DMS153 (cell line): ENCODE measurements around the gene ASMT.
"Not testable (repeated sequence)": the region's sequence is repeated elsewhere in the genome, so short reads cannot be mapped to it uniquely, and the experiment has no call there.

ENCODE experiments used
- DNase-seq: peaks from one replicate; lab custom pipeline; 2025; lab: John Stamatoyannopoulos, UW

ASMT gene

DNA sequence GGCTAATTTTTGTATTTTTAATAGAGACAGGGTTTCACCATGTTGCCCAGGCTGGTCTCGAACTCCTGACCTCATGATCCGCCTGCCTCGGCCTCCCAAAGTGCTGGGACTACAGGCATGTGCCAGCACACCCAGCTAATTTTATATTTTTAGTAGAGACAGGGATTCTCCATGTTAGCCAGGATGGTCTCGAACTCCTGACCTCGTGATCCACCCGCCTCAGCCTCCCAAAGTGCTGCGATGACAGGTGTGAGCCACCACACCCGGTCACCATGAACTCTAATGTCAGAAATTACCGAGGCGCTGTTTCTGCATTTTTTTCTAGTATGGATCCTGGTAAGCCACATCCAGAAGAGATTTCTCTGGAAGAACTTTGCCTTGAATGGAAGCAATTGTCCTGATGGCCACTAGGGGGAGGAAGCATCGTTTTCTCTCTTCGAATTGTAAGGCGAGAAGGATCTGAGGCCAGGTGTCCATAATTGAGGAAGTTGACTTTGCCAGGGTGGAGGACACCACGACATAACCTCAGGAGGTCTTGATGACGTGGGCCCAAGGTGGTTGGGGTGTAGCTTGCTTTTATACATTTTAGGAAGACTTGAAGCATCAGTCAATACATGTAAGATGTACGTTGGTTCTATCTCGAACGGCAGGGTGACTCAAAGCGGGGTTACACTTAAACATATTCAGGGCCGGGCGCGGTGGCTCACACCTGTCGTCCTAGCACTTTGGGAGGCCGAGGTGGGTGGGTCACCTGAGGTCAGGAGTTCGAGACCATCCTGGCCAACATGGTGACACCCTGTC lies 37.4 kb downstream of the ASMT start:
- DNase-seq = not testable (repeated sequence)

DNA sequence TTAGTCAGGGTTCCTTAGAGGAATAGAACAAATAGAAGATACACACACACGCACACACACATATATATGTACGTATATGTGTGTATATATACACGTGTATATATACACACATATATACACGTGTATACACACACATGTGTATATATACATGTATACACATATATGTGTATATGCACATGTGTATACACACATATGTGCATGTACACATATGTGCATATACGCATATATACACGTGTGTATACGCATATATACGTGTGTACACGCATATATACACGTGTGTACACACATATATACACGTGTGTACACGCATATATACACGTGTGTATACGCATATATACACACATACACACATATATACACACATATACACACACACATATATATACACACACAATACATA lies 41.5 kb downstream of the ASMT start:
- no peak for DNase-seq

DNA sequence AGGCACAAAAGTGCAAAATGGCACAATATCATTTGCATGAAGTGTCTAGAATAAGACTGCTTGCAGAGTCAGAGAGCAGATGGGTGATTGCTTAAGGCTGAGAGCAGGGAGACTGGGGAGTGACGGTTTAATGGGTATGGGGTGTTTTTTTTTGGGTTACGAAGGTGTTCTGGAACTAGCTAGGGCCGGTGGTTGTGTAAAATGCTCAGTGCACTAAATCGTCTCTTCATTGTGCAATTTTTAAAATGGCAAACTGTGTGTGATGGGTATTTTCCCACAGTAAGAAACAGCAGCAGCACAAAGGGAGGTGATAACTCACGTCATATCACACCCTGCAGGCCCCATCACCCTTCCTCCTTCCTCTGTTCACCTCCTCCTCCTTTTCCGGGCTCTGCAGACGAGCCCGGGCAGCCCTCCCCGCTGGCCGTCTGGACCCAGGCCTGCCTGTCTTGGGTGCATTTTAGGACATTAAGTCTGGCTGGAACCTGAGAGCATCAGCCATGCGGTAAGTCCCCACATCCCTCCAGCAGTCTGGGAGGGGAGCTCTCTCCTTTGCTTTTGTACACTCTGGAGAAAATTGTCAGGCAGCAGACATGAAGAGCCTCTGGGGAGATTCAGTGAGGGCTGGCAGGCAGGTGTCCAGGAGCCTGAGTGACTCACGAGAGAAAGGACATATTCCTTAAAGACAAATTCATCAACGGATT lies 42.7 kb downstream of the ASMT start:
- peak; percentile 27 for DNase-seq

DNA sequence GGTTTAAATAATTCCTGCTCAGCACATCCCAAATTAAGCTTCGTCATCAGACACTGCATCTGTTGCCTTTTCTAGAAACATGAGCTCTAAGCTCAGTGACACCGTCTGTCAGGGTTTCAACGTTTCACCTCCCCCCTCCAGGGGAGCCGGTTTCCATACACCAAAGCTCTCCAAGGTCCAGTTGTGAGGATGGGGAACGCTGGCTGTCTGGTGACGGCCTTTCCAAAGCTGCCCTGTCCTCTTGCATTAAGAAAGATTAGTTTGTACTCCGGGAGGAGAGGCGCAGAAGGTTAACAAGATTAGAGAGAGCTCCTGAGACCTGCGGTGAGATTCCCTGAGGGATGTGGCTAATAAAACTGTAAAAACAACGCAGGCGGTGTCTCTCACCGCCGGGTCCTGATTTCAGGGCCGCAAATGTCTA lies 43.2 kb downstream of the ASMT start:
- DNase-seq = no peak

DNA sequence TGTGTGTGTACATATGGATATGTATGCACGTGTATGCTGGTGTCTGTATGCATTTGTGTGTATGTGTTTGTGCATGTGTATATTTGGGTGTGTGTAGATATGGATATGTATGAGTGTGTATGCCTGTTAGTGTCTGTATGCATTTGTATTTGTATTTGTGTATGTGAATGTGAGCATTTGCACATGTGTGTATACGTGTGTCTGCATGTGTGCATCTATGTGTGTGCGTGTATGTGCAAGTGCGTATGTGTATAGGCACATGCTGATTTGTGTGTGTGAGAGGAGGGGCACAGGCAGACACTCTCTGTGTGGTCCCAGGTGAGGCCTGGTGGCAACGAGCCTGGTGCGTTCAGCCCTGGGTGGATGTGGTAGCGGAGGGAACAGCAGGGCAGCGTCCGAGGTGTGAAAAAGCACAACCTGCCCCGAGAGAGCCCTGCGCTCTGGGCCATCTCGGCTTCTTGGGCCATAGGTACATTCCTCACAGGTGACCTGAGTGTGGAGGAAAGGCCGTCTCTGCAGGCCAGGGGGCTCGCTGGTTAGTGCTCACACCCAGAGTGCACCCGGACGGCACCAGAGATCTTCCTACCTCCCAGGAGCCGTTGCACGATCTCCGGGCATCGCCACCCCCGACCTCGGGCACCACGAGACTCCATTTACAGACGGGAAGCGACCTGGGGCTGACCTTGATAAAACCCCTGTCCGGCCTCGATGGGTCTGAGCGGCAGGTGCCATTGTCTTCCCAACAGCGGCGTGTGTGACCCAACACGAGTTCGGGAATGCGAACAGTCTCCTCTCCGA lies 45.0 kb downstream of the ASMT start:
- no peak for DNase-seq

DNA sequence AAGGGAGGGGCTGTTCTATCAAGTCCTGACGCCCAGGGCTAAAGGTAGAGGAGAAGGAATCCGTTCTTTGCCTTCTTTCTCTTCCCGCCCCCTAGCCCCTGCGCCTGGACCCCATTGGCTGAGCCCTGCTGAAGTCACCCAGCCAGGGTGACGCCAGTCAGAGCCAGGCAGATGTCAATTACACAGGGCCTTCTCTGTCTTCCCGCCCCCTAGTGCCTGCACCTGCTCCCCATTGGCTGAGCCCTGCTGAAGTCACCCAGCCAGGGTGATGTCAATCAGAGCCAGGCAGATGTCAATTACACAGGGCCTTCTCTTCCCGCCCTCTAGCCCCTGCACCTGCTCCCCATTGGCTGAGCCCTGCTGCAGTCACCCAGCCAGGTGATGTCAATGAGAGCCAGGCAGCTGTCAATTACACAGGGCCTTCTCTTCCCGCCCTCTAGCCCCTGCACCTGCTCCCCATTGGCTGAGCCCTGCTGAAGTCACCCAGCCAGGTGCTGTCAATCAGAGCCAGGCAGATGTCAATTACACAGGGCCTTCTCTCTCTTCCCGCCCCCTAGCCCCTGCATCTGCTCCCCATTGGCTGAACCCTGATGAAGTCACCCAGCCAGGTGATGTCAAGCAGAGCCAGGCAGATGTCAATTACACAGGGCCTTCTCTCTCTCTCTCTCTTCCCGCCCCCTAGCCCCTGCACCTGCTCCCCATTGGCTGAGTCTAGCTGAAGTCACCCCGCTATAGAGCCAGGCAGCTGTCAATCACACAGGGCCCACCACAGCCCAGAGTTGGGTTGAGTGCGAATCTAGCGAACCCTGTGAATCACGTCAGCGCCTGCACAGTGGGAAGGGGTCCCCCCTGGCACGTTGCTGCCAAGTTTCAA lies 46.4 kb downstream of the ASMT start:
- no peak for DNase-seq

DNA sequence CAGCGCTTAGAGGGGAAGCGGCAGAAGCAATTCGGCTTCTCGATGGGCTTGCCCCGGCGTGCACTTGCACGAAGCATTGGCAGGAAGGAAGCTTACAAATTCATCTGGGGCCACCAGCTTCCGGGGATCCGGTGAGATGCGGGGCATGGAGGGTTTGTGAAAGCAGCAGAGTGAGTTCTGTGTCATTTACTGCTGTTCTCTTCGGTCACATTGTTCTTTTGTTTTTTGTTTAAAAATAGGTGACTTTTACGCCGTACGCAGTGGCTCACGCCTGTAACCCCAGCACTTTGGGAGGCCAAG lies 47.0 kb downstream of the ASMT start:
- no peak for DNase-seq

DNA sequence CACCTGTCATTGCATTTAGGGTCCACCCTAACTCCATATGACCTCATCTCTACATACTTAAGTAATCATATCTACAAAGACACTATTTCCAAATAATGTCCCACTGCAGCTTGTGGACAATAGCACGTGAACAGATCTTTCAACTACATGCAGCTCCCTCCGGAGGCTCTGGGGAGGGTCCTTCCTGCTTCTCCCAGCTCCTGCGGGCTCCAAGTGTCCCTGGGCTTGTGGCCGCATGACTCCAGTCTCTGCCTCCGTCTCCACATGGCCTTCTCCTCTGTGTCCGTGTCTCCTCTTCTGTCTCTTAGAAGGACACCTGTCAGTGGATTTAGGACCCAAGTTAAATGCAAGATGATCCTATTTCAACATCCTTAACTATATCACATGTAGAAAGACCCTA lies 52.7 kb downstream of the ASMT start:
- DNase-seq = no peak

DNA sequence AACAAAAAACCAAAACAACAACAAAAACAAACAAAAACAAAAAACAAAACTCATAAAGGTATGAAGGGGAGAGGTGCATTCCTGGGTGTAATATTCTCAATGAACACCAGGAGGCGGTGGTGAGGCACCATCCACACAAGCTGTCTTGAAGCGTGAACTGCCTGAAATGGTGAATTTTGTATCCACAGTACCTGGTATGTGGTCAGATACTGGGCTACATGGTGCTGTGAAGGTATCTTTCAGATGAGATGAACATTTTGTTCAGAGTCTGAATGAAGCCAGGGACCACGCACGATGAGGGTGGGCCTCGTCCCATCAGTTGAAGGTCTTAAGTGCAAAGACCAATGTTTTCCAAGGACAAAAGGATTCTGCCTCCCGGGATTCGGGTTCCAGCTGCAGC lies 58.5 kb downstream of the ASMT start:
- DNase-seq = no peak

DNA sequence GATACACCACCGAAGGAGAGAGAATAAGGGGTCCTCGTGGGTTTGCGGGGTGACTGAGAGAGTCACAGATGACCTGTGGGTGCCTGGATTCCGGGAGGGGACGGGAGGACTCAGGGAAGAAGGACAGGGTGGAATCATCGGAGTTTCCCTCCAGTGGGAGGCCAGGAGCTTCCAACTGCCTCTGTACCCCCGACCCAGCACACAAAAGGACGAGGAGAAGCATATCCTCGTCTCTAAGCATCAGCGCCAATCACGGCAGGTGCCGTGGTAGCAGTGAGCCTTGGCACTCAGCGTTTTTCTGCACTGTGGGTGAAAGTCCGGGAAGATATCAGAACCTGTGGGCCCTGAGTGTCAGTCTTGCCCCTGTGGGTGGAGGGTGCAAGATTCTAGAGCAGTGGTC lies 62.0 kb downstream of the ASMT start:
- no peak for DNase-seq

DNA sequence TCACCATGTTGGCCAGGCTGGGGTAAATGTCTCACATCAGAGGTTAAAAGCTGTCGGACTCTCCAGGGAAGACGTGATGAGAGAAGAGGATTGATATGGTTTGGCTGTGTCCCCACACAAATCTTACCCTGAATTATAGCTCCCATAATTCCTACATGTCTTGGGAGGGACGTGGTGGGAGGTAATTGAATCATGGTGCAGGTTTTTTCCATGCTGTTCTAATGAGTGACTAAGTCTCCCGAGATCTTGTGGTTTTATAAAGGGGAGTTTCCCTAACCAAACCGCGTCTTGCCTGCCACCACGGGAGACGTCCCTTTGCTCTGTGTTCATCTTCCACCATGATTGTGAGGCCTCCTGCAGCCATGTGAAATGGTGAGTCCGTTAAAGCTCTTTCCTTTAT lies 64.4 kb downstream of the ASMT start:
- DNase-seq = no peak

DNA sequence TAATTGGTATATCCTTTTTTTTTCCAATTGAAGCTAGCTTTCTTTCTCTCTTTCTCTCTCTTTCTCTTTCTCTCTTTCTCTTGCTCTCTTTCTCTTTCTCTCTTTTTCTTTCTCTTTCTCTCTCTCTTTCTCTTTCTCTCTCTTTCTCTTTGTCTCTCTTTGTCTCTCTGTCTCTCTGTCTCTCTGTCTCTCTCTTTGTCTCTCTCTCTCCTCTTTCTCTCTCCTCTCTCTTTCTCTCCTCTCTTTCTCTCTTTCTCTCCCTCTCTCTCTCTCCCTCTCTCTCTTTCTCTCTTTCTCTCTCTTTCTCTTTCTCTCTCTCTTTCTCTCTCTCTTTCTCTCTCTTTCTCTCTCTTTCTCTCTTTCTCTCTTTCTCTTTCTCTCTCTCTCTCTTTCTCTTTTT lies 66.6 kb downstream of the ASMT start:
- DNase-seq = no peak

DNA sequence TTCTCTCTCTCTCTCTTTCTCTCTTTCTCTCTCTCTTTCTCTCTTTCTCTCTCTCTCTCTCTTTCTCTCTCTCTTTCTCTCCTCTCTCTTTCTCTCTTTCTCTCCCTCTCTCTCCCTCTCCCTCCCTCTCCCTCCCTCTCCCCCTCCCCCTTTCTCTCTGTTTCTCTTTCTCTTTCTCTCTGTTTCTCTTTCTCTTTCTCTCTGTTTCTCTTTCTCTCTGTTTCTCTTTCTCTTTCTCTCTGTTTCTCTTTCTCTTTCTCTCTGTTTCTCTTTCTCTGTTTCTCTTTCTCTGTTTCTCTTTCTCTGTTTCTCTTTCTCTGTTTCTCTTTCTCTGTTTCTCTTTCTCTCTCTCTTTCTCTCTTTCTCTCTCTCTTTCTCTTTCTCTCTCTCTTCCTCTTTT lies 67.0 kb downstream of the ASMT start:
- DNase-seq = not testable (repeated sequence)

DNA sequence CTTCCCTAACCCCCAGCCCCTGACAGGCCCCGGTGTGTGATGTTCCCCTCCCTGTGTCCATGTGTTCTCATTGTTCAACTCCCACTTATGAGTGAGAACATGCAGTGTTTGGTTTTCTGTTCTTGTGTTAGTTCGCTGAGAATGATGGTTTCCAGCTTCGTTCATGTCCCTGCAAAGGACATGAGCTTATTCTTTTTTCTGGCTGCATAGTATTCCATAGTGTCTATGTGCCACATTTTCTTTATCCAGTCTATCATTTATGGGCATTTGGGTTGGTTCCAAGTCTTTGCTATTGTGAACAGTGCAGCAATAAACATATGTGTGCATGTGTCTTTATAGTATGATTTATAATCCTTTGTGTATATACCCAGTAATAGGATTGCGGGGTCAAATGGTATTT lies 67.6 kb downstream of the ASMT start:
- not testable (repeated sequence) for DNase-seq

DNA sequence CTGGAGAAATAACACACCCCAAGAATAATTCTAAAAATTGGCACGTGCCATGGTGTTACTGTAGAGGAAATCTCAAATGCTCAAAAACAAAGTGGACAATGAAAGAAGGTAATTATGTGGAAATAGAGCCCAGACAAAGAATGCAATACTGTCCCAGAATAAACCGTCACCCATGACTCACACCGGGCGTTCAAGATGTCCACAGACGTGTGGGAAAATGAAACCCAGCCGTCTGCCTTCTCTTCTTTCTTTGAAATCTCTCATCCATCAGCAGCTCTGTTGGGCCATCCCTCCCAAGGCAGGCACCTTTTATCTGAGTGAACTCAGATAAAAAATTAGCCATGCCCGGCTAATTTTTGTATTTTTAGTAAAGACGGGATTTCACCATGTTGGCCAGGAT lies 70.0 kb downstream of the ASMT start:
- not testable (repeated sequence) for DNase-seq

DNA sequence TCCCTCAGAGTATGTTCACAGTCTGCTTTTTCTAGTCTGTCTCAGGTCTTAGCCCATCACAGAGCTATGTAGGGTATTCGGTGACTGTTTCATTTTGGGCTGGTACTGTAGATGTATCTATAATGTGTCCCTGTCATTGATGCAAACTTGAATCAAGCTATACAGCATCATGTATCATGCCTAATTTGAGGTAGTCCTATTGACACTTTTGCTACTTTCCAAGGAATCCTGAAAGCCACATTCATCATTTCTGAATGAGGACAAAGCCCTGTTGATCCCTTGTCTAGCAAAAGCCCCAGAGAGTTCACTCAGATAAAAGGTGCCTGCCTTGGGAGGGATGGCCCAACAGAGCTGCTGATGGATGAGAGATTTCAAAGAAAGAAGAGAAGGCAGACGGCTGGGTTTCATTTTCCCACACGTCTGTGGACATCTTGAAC lies 70.6 kb downstream of the ASMT start:
- DNase-seq = not testable (repeated sequence)

DNA sequence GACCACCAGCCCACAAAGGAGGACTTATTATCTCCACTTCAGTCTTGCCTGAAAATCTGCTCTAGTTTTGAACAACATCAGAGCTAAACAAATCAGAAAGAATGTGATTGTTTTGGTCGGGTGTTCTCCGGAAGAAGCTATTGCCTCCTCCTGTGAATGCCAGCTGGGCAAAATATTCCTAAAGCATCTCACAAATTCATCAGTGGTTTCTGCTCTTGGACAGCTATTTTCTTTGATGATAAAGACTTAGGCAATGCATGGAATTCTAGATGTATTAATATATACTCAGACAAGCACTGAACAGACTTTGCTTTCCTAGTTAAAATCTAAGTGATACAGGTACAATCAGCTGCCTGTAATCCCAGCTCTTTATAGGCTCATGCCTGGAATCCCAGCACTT lies 71.8 kb downstream of the ASMT start:
- no peak for DNase-seq
